ENCODE data around the gene SCN4A.
A peak's percentile ranks its signal among the peaks of the same experiment; 100 is the strongest.
"Not testable (repeated sequence)": the region's sequence is repeated elsewhere in the genome, so short reads cannot be mapped to it uniquely, and the experiment has no call there.

The SCN4A gene

DNA sequence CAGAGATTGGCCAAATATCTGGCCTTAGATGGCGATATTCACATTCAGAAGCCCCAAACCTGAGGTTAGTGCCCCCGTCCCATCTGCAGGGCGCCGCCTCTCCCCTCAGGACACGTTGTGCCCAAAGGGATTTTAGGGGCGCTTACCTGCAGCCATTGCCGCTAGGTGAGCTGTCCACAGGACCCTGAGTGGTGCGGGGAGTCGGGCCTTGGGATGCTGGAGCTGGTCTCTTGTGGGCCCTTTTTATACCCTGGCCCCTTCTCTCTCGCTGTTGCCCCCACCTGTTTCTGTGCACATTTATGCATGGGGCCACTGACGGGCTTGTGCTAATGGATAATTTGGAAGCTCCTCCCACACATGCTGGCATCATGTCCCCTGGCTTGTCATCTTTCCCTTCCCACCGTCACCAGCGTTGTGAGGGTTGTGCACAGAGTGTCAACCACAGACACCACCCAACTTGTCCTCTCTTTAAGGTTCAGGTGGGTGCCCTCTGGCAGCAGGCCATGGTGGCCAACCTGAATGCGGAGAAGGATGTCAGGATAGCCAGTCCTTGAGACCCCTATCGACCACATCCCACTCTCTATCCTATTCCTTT is 61.6 kb downstream of the SCN4A start, which contains the start of gene CSHL1:
Gene CSHL1 (minus strand): TSS at position 218 of the 595 bp plus-strand sequence. CDS start 62 bp downstream, at position 156.
- DNase-seq = no peak

DNA sequence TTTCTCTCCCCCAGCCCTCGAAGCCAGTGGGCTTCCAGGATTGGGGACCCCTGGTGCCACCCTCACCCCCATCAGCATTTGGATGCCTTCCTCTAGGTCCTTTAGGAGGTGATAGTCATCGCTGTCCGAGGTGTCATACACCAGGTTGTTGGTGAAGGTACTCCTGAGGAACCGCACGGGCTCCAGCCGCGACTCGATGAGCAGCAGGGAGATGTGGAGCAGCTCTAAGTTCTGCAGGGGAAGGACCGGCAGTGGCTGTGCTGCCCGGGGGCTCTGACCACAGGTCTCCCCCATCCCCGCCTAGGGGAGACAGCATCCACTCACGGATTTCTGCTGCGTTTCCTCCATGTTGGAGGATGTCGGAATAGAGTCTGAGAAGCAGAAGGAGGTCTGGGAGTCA is 62.6 kb downstream of the SCN4A start:
- DNase-seq = no peak

- not testable (repeated sequence) for DNase-seq
Measured at GRCh38 chr17:63909586-63909985, 63.1 kb downstream of the SCN4A start.

- DNase-seq = peak; percentile 40
Measured at GRCh38 chr17:63907161-63907778, 65.4 kb downstream of the SCN4A start.

DNA sequence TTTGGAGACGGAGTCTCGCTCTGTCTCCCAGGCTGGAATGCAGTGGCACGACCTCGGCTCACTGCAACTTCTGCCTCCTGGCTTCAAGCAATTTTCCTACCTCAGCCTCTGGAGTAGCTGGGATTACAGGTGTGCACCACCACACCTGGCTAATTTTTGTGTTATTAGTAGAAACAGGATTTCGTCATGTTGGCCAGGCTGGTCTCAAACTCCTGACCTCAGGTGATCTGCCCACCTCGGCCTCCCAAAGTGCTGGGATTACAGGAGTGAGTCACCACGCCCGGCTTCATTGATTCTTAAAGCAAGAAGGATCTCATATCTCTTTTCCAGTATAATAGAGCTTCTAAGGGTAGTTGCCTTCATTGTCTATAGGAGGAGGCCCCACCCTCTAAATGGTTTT is 67.9 kb downstream of the SCN4A start:
- not testable (repeated sequence) for DNase-seq

DNA sequence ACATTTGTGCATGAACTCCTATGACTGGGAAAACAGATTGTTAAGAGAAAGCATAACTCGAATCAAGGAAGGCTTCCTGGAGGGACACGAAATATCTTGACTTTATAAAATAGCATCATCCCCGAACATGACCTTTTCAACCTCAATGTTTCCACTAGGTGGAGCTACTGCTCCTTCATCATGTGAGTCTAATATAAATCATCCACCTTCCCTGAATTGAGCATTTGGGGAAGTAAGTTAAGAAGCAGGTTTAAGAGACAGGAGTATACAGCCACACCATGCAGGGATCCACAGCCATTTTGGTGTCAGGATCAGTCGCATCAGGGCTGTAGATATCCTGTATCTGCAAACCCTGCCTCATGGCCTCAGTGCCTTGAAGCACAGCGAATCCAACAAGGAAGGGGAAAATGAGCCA is 68.9 kb downstream of the SCN4A start:
- not testable (repeated sequence) for DNase-seq

DNA sequence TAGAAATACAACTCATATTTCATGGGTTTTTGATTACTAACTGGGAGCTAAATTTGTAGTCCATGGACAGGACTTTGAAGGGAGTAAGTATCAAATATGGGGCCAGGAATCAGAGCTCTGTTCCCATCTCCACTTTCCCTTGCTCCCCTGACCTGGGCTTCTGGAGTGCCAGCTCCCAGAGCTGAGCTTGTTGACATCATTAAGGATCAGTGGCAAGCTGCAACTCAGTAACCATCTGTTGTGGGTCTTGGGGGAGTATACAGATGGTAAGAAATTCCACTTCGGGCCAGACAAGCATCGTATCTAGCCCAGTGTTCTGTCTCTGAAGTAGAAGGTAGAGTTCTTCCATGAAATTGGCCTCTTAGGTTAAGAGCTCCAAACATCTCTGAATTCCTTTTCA is 70.7 kb downstream of the SCN4A start:
- DNase-seq = not testable (repeated sequence)

GRCh38 chr17:63898899-63899798 is 73.6 kb downstream of the SCN4A start:
- DNase-seq = peak; percentile 61

DNA sequence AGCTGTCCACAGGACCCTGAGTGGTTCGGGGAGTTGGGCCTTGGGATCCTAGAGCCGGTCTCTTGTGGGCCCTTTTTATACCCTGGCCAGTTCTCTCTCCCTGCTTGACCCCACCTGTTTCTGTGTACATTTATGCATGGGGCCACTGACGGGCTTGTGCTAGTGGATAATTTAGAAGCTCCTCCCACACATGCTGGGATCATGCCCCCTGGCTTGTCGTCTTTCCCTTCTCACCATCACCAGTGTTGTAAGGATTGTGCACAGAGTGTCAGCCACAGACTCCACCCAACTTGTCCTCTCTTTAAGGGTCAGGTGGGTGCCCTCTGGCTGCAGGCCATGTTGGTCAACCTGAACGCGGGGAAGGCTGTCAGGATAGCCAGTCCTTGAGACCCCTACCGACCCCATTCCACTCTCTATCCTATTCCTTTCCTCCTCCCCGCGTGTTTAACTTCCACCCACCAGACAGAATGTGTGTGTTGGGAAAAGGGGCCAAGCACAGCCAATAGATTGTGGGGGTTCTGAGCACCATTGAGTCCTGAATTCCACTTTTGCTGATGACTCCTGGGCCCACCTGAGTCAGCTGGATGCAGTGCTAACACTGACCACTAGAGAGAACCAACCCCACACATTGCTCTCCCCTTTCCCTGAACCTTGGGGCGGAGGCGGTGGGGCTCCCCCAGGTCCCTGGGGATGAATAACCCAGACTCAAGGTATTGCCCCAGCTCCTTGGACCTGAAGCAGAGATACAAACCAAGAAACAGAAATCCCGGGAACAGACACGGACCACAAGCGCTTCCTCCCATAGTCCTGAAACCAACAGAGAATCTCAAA is 76.0 kb downstream of the SCN4A start, which contains the start of gene CSH1:
Gene CSH1 (minus strand): TSS at position 51 of the 831 bp plus-strand sequence. CDS start 63 bp downstream, outside the sequence.
- not testable (repeated sequence) for DNase-seq

DNA sequence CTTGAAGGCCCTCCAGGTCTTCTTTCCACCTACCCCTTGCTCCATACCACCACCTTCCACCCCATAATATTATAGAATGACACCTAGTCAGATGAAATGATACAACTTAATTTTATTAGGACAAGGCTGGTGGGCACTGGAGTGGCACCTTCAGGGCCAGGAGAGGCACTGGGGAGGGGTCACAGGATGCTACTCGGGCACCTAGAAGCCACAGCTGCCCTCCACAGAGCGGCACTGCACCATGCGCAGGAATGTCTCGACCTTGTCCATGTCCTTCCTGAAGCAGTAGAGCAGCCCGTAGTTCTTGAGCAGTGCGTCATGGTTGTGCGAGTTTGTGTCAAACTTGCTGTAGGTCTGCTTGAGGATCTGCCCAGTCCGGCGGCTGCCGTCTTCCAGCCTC is 77.9 kb downstream of the SCN4A start:
- DNase-seq = not testable (repeated sequence)

DNA sequence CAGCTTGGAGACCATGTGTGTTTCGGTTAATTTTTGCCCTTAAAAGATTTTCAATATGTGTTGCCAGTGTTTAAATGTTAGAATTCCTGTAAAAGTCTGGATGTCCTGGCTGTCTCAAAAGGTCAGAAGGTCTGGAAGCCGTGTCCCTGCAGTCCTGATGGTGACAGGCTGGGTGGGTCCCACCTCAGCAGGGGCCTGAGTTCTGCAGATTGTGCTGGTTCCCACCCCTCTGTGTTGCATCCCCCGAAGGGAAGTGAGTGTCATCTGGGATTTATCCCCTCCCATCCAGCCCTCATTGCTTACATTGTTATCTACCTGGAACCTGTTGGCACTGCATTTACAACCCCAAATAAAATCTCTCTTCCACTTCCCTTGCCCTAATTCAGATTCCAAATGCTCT is 78.7 kb downstream of the SCN4A start:
- not testable (repeated sequence) for DNase-seq

- DNase-seq = not testable (repeated sequence)
Measured at GRCh38 chr17:63892316-63893037, 80.2 kb downstream of the SCN4A start.

- DNase-seq = peak; percentile 22
Measured at GRCh38 chr17:63889026-63889848, 83.5 kb downstream of the SCN4A start.

Data from RPMI8226 (cell line).